Measurements from ENCODE around the gene IGFALS. TPM values are rescaled to one million over a fixed set of nuclear protein-coding genes. Genes with fewer than 3 reads are reported as not detected.

Gene IGFALS
- total RNA-seq, 3 donors from 2014 or later = 0.18 TPM; not detected in 2

DNA sequence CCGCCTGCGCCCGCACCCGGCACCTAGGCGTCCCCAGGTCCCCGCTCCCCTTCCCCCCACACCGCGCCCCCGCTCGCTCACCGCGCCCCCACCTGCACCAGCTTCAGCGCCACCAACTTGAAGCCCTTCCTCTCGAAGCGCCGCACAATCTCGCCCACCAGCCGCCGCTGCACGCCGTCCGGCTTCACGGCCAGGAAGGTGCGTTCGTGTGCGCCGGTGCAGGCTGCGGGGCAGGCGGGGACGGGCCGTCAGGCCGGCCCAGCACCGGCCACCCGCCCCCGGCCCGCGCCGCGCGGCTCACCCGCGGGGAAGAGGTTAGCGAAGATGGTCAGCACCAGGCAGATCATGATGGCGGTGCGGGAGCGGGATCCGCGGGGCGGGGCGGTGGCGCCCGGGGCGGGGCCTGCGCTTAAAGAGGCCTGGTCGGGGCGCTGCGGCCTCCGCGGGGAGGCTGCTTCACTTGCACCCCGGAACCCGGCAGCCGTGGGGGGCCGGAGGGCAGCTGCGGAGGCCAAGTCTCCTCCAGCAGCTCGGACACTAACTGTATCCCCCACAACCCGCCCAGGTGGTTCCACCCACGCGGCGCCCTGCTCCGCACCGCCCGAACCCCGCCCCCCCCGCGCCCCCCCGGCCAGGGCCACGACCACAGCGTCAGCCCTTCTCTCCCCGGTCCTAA lies 22.2 kb downstream of the IGFALS start, which contains the start of gene NME3:
NME3 (minus strand) TSS at position 356 of the 676 bp plus-strand sequence; CDS start at position 347, 9 bp downstream.
- Mint-ChIP-seq H3K4me1 (ENCODE audit: low read depth) (peaks cover 14% of the 10 kb centered on the region), H3K36me3 (ENCODE audit: insufficient read depth) (peaks cover 10% of the 10 kb centered on the region), H3K9me3 (no peaks in the 10 kb centered on the region), H3K27me3 (ENCODE audit: low read depth) (no peaks in the 10 kb centered on the region), H3K4me3 (peak within 1 kb of the TSS; percentile 100)
- ATAC-seq (peak; percentile 48 to 49), DNase-seq (peak; percentile 69)

GRCh38 chr16:1770328-1771187 lies 22.9 kb downstream of the IGFALS start:
- Mint-ChIP-seq H3K9me3 (no peaks in the 10 kb centered on the region), H3K4me3 (peak overlapping the region; percentile 81), H3K4me1 (ENCODE audit: low read depth) (peaks cover 14% of the 10 kb centered on the region), H3K27me3 (ENCODE audit: low read depth) (no peaks in the 10 kb centered on the region), H3K36me3 (ENCODE audit: insufficient read depth) (peaks cover 10% of the 10 kb centered on the region)
- ATAC-seq (peak; percentile 14 to 26), DNase-seq (peak; percentile 52)

DNA sequence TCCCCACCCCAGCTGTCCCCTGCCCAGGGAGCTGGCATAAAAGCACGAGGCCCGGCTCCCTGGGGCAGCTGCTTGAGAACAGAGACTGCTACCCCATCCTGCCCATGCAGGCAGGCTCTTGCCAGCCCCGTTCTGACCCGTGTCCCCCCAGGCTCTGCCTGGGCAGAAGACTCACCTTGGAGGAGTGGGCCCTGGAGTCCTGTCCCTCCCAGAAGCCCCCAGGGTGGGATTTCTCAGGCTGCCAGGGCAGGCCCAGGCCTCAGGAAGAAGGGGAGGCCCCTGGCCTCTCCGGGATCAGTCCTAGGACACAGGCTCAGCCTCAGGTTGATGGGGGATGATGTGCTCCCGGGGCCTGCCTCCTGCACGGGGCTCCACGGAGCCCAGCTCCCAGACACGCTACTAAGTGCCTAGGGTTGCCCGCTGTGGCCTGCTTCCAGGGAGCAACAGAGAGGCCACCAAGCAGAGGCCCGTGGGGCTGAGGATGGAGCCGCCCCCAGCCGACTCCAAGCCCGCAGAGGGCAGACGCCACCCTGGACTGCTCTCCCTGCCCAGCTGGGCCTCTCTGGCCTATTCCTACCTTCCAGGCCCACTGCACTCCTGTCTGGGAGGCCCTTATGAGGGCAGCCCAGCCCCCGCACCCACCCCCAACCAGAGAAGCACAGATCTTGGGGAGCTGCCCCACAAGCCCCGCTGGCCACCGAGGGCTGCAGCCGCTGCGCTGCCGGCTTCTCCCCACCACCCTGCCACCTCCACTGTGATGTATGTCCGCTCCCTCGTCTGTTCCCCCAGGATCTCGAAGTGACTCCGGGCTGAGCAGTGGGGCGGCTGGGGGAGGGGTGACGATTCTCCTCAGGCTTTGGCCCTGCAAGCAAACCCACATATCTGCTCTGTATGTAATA lies 23.9 kb downstream of the IGFALS start:
- Mint-ChIP-seq H3K27me3 (ENCODE audit: low read depth) (no peaks in the 10 kb centered on the region), H3K4me3 (peak overlapping the region; percentile 81), H3K36me3 (ENCODE audit: insufficient read depth) (peaks cover 10% of the 10 kb centered on the region), H3K4me1 (ENCODE audit: low read depth) (peaks cover 11% of the 10 kb centered on the region), H3K9me3 (no peaks in the 10 kb centered on the region)
- ATAC-seq = no peak
- no peak for DNase-seq

DNA sequence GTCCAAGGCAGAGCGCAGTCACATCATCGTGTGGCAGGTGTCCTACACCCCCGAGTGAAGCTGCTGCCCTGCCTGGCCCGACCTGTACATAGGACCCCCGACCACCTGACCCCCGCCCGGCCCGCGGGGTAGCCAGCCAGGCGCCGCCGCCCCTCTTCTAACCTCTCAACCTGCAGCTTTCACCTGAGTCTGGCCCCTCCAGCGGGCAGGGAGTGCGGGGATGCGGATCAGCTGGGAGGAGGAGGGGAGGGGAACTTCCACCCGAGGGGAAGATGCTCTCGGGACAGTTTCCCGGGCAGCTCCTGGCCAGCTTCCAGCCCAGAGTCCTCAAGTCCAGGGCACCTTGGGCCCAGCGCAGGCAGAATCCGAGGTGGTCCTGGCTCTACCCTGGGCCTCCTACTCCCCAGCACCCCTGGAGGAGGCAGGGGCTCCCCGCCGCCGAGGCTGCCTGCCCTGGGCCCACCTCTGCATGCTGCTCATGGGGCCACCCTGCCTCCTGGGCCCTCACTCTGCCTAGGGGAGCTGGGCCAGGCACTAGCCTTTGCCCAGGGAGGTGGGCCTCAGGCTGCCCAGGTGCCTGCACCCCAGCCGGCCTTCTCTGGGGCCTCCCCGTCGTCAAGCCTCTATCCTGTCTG lies 24.6 kb downstream of the IGFALS start:
- Mint-ChIP-seq H3K4me3 (peak overlapping the region; percentile 29), H3K36me3 (ENCODE audit: insufficient read depth) (peaks cover 10% of the 10 kb centered on the region), H3K9me3 (no peaks in the 10 kb centered on the region), H3K4me1 (ENCODE audit: low read depth) (peaks cover 9% of the 10 kb centered on the region), H3K27me3 (ENCODE audit: low read depth) (no peaks in the 10 kb centered on the region)
- ATAC-seq = no peak
- DNase-seq = no peak

- Mint-ChIP-seq H3K9me3 (no peaks in the 10 kb centered on the region), H3K27me3 (ENCODE audit: low read depth) (no peaks in the 10 kb centered on the region), H3K4me1 (ENCODE audit: low read depth) (peaks cover 8% of the 10 kb centered on the region), H3K4me3 (no peak overlapping the region), H3K36me3 (ENCODE audit: insufficient read depth) (peaks cover 10% of the 10 kb centered on the region)
- no peak for DNase-seq
- ATAC-seq = no peak
Measured at GRCh38 chr16:1768061-1768766, 25.3 kb downstream of the IGFALS start.

DNA sequence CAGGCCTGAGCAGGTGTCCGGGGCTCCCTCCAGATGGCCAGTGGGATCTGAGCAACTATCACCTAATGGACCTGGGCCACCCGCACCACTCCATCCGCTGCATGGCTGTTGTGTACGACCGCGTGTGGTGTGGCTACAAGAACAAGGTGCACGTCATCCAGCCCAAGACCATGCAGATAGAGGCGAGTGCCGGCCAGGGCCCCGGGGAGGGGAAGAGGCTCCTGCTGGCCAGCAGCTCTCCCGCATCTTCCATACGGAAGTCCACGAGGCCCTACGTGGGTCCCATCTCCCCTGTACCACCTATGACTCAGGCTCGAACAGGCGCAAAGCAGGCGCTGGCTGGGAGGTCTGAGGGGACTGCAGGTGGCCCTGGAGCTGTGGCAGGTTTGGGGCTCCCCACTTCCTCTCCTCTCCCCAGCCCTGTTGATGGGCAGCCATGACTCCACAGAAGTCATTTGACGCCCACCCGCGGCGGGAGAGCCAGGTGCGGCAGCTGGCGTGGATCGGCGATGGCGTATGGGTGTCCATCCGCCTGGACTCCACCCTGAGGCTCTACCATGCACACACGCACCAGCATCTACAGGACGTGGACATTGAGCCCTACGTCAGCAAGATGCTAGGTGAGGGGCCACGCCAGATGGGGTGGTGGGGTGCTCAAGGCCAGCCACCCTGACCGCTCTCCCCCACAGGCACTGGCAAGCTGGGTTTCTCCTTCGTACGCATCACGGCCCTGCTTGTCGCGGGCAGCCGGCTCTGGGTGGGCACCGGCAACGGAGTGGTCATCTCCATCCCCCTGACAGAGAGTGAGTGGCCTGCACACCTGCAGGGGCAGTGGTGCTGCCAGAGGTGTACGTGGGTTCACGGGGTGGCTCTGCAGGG lies 26.1 kb downstream of the IGFALS start:
- no peak for DNase-seq
- peaks cover 8% of the 10 kb centered on the region for H3K36me3 Mint-ChIP-seq (ENCODE audit: insufficient read depth)
- no peak for ATAC-seq

DNA sequence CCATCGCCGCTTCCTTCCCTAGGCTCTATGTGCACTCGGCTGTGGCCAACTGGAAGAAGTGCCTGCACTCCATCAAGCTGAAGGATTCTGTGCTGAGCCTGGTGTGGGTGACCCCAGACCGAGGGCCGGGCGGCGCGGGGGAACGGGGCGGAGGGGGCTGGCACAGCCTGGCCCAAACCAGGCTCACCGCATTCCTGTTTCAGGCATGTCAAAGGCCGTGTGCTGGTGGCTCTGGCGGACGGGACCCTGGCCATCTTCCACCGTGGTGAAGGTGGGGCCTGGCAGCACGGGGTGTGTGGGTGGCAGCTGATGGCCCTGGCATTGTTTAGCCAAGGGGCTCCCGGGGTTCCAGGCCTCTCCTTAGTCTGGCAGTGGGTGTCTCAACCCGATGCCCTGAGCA lies 26.8 kb downstream of the IGFALS start:
- no peak for DNase-seq
- Mint-ChIP-seq H3K4me3 (no peak overlapping the region), H3K9me3 (no peaks in the 10 kb centered on the region), H3K4me1 (ENCODE audit: low read depth) (peaks cover 4% of the 10 kb centered on the region), H3K36me3 (ENCODE audit: insufficient read depth) (peaks cover 5% of the 10 kb centered on the region), H3K27me3 (ENCODE audit: low read depth) (no peaks in the 10 kb centered on the region)
- ATAC-seq = no peak

More for the DNA sequence above, 26.1 kb downstream of the IGFALS start:
- H3K27me3 Mint-ChIP-seq (ENCODE audit: low read depth) = no peaks in the 10 kb centered on the region
- peaks cover 8% of the 10 kb centered on the region for H3K4me1 Mint-ChIP-seq (ENCODE audit: low read depth)
- no peaks in the 10 kb centered on the region for H3K9me3 Mint-ChIP-seq
- no peak overlapping the region for H3K4me3 Mint-ChIP-seq

DNA sequence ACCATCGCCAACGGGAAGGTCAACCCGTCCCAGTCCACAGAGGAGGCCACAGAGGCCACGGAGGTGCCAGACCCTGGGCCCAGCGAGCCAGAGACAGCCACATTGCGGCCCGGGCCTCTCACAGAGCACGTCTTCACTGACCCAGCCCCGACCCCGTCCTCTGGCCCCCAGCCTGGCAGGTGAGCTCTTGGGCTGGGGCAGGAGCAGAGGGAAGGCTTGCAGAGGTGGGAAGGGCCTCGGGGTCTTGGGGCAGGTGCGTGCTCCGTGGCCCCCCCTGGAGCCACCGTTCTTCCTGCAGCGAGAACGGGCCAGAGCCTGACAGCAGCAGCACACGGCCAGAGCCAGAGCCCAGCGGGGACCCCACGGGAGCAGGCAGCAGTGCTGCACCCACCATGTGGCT lies 27.3 kb downstream of the IGFALS start:
- Mint-ChIP-seq H3K36me3 (ENCODE audit: insufficient read depth) (peaks cover 8% of the 10 kb centered on the region), H3K4me3 (no peak overlapping the region), H3K27me3 (ENCODE audit: low read depth) (no peaks in the 10 kb centered on the region), H3K4me1 (ENCODE audit: low read depth) (peaks cover 4% of the 10 kb centered on the region), H3K9me3 (no peaks in the 10 kb centered on the region)
- DNase-seq (no peak), ATAC-seq (no peak)

- Mint-ChIP-seq H3K4me3 (no peak overlapping the region), H3K4me1 (ENCODE audit: low read depth) (peaks cover 4% of the 10 kb centered on the region), H3K36me3 (ENCODE audit: insufficient read depth) (peaks cover 12% of the 10 kb centered on the region), H3K9me3 (no peaks in the 10 kb centered on the region), H3K27me3 (ENCODE audit: low read depth) (no peaks in the 10 kb centered on the region)
- DNase-seq = no peak
- no peak for ATAC-seq
Measured at GRCh38 chr16:1765826-1766225, 27.7 kb downstream of the IGFALS start.

GRCh38 chr16:1764971-1765370 lies 28.5 kb downstream of the IGFALS start:
- H3K4me3 Mint-ChIP-seq = no peak overlapping the region
- peaks cover 13% of the 10 kb centered on the region for H3K36me3 Mint-ChIP-seq (ENCODE audit: insufficient read depth)
- DNase-seq = no peak
- ATAC-seq = no peak
- H3K9me3 Mint-ChIP-seq = no peaks in the 10 kb centered on the region
- H3K27me3 Mint-ChIP-seq (ENCODE audit: low read depth) = no peaks in the 10 kb centered on the region
- H3K4me1 Mint-ChIP-seq (ENCODE audit: low read depth) = peaks cover under 1% of the 10 kb centered on the region

DNA sequence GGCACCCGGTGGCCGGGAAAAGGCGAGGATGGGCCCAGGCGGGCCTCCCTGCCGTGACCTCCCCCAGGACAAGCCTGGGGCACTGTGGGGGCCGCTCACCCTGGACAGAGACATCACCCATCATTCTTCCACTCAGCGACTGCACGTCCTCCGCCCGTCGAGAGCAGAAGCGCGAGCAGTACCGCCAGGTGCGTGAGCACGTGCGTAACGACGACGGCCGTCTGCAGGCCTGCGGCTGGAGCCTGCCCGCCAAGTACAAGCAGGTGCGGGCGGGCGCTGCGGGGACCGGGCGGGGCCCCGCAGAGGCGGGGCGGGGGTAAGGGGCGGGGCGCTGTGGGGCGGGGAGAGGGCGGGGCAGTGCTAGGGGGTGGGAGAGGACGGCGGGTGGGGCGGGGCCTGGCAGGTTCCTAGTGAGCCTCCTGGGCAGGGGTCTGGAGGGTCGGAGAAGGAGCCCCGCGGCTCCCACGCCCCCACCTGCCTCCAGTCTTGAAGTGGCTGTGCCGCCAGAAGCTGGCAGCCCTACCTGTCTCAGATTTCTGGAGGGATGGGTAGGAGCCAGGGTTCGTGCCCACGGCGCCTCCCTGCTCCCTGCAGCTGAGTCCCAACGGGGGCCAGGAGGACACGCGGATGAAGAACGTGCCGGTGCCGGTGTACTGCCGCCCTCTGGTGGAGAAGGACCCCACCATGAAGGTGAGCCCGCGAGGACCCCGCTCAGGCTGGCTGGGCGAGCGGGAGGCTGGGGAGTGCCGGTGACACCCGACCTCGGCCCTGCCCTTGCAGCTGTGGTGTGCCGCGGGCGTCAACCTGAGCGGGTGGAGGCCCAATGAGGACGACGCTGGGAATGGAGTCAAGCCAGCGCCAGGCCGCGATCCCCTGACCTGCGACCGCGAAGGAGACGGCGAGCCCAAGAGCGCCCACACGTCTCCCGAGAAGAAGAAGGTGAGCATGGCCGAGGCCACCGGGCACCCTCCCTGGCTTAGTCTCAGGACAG lies 29.7 kb downstream of the IGFALS start:
- ATAC-seq (no peak), DNase-seq (no peak)
- no peaks in the 10 kb centered on the region for H3K27me3 Mint-ChIP-seq (ENCODE audit: low read depth)
- H3K4me1 Mint-ChIP-seq (ENCODE audit: low read depth) = no peaks in the 10 kb centered on the region
- H3K4me3 Mint-ChIP-seq = no peak overlapping the region
- no peaks in the 10 kb centered on the region for H3K9me3 Mint-ChIP-seq
- peaks cover 13% of the 10 kb centered on the region for H3K36me3 Mint-ChIP-seq (ENCODE audit: insufficient read depth)
